Spleen (tissue), 11 donors: Measurements from ENCODE around the gene SRPK1. TPM values are rescaled to one million over a fixed set of nuclear protein-coding genes. Genes with fewer than 3 reads are reported as not detected.

Experiments
- DNase-seq: peaks from one replicate; pipeline ENCODE4 v3.0.0-alpha.2; 2020
- H3K27ac ChIP-seq, 8 donors: fragments of 200-600 bp; sonication (generic) in 7 of 8; 1 replicate in 4 of 8; 2 replicates in 4 of 8; pipeline versions ENCODE4 v1.5.0 to v1.8.0; 2016 to 2021; ENCODE audit warnings: inconsistent platforms in 4 of 8, mild to moderate bottlenecking in 4 of 8, moderate library complexity in 1 of 8
- H3K27me3 ChIP-seq, 7 donors: fragments of 200-600 bp; sonication (generic) in 6 of 7; replicated peaks in 1 of 7; 1 replicate in 4 of 7; 2 replicates in 3 of 7; pipeline versions ENCODE4 v1.5.0 to v1.8.0; 2016 to 2021; ENCODE audit warnings: inconsistent platforms in 3 of 7, mild to moderate bottlenecking in 1 of 7
- H3K36me3 ChIP-seq, 6 donors: fragments of 200-600 bp; sonication (generic) in 5 of 6; 1 replicate in 4 of 6; 2 replicates in 2 of 6; pipeline versions ENCODE4 v1.5.0 to v1.8.0; 2016 to 2021; ENCODE audit warnings: inconsistent platforms in 2 of 6
- H3K4me1 ChIP-seq, 6 donors: fragments of 200-600 bp; sonication (generic) in 5 of 6; 1 replicate in 3 of 6; 2 replicates in 3 of 6; pipeline versions ENCODE4 v1.5.0 to v1.8.0; 2016 to 2021; ENCODE audit warnings: inconsistent platforms in 3 of 6
- H3K4me3 ChIP-seq, 8 donors: fragments of 200-600 bp; sonication (generic) in 7 of 8; 1 replicate in 4 of 8; 2 replicates in 4 of 8; pipeline versions ENCODE4 v1.5.0 to v1.8.0; 2016 to 2021; ENCODE audit warnings: inconsistent platforms in 4 of 8, mild to moderate bottlenecking in 4 of 8, moderate library complexity in 2 of 8
- H3K9me3 ChIP-seq, 8 donors: fragments of 200-600 bp; sonication (generic) in 7 of 8; 1 replicate in 4 of 8; 2 replicates in 4 of 8; pipeline versions ENCODE4 v1.5.0 to v1.8.0; 2016 to 2021; ENCODE audit warnings: inconsistent platforms in 4 of 8
- CTCF ChIP-seq, 11 experiments: fragments of 200-600 bp in 7 of 11; fragments of 450-650 bp in 4 of 11; sonication (generic) in 4 of 11; IDR thresholded peaks in 8 of 11; conservative IDR thresholded peaks in 3 of 11; 1 replicate in 7 of 11; 2 replicates in 4 of 11; pipeline versions ENCODE4 v1.4.0 to v1.8.0; 2016 to 2021; ENCODE audit warnings: antibody characterized with exemption in 11 of 11, inconsistent platforms in 4 of 11, mild to moderate bottlenecking in 1 of 11
- POLR2A ChIP-seq, 3 donors: fragments of 450-650 bp; IDR thresholded peaks; one replicate each; pipeline ENCODE4 v1.5.1; 2017; ENCODE audit warnings: antibody characterized with exemption in 3 of 3, mild to moderate bottlenecking in 1 of 3
- POLR2AphosphoS5 ChIP-seq, 3 donors: sonication (generic); formaldehyde crosslinking; IDR thresholded peaks; one replicate each; pipeline ENCODE4 v1.5.1; 2017; ENCODE audit warnings: antibody characterized with exemption in 3 of 3
- WGBS, 5 donors: extraction: QIAGEN DNeasy Blood & Tissue Kit in 3 of 5; methylation state at CpG; one replicate each; pipeline versions ENCODE4 v1.1.5 to v1.1.7; 2013 to 2018; 5-methylcytosine and 5-hydroxymethylcytosine counted together
- intact Hi-C: fragments of 100-400 bp; cut with DNase I; formaldehyde crosslinking; loops from one replicate; pipeline ENCODE4 v1.15.0; 2023; ENCODE audit warnings: low total_unique reads
- polyA plus RNA-seq, 3 donors: library from polyadenylated mRNA; stranded (reverse); fragments of 200-250 nt; gene quantifications; one replicate each; pipeline ENCODE4 v1.2.1, GENCODE V29; 2013
- total RNA-seq, 7 donors: library from RNA; depleted of rRNA in 3 of 7; stranded (reverse); fragments of >200 nt in 3 of 7; fragmentation: NEBNext Ultra II Directional in 4 of 7; extraction: Animal tissue kit (Norgen Biotek cat#: 25700) in 4 of 7; gene quantifications; one replicate each; pipeline versions ENCODE4 v1.1.0 to v1.2.1, GENCODE V29; 2016 to 2021
- donor health status: healthy with polysubstance abuse.
- donor health status: DM: no; HTN: no; CAD: no; lungs with moderate emphysema.
- donor health status: DM: no; HTN: no; CAD: no.
- donor health status: Bipolar disorder and iron deficiency.
- donor health status: healthy.
- donor health status: DM: no; HTN: no; CAD: no.
- donor health status: DM: yes; HTN: yes; CAD: no.

The SRPK1 gene
- total and polyA plus RNA-seq, 10 donors: 8.8 to 140 (median 57.8) TPM

GRCh38 chr6:35801148-35801547, 119.8 kb downstream of the SRPK1 start:
- Histone ChIP-seq H3K27ac (no peak overlapping the region), H3K27me3 (peaks cover 0 to 25% (median 14%) of the 10 kb centered on the region in 7 donors), H3K4me1 (peaks cover 0 to 9% (median 3%) of the 10 kb centered on the region in 6 donors), H3K4me3 (no peak overlapping the region), H3K36me3 (no peaks in the 10 kb centered on the region), H3K9me3 (no peaks in the 10 kb centered on the region)
- TF ChIP-seq POLR2AphosphoS5 (IDR thresholded peaks at IDR 0.05): no peak
- TF ChIP-seq CTCF (IDR thresholded peaks at IDR 0.05 in 8 of 11, conservative IDR thresholded peaks at IDR 0.05 in 3 of 11): no peak
- no peak for TF ChIP-seq POLR2A (IDR thresholded peaks at IDR 0.05)
- intact Hi-C loops: no loop called here
- no peak for DNase-seq
- 62 to 79% (median 74%) methylated on average over 3 of the region's 3 CpGs for WGBS, 5 donors

- Histone ChIP-seq H3K4me1 (no peaks in the 10 kb centered on the region), H3K4me3 (no peak overlapping the region), H3K9me3 (no peaks in the 10 kb centered on the region), H3K27me3 (peaks cover 0 to 2% (median 0%) of the 10 kb centered on the region in 7 donors), H3K27ac (no peak overlapping the region), H3K36me3 (no peaks in the 10 kb centered on the region)
- DNase-seq: no peak
- WGBS, 5 donors: 66 to 85% (median 81%) methylated on average over 5 of the region's 5 CpGs
- no peak for TF ChIP-seq POLR2A (IDR thresholded peaks at IDR 0.05)
- TF ChIP-seq CTCF (IDR thresholded peaks at IDR 0.05 in 8 of 11, conservative IDR thresholded peaks at IDR 0.05 in 3 of 11): no peak
- no peak for TF ChIP-seq POLR2AphosphoS5 (IDR thresholded peaks at IDR 0.05)
- intact Hi-C loops: no loop called here
These were observed 122.2 kb downstream of the SRPK1 start for GRCh38 chr6:35798706-35799105.

- Histone ChIP-seq H3K9me3 (no peaks in the 10 kb centered on the region), H3K27me3 (no peaks in the 10 kb centered on the region), H3K4me3 (no peak overlapping the region), H3K4me1 (no peaks in the 10 kb centered on the region), H3K27ac (no peak overlapping the region), H3K36me3 (no peaks in the 10 kb centered on the region)
- intact Hi-C loops: no loop called here
- TF ChIP-seq POLR2A (IDR thresholded peaks at IDR 0.05) (no peak), POLR2AphosphoS5 (IDR thresholded peaks at IDR 0.05) (no peak), CTCF (IDR thresholded peaks at IDR 0.05 in 8 of 11, conservative IDR thresholded peaks at IDR 0.05 in 3 of 11) (no peak)
- no peak for DNase-seq
- WGBS, 5 donors: 70 to 86% (median 82%) methylated on average over 8 of the region's 8 CpGs
These were observed 122.9 kb downstream of the SRPK1 start for GRCh38 chr6:35797837-35798526.

GRCh38 chr6:35796236-35796635, 124.7 kb downstream of the SRPK1 start:
- intact Hi-C loops: no loop called here
- WGBS, 5 donors: 67 to 89% (median 85%) methylated on average over 4 of the region's 4 CpGs
- no peak overlapping the region for H3K27ac ChIP-seq
- H3K4me1 ChIP-seq: no peaks in the 10 kb centered on the region
- no peaks in the 10 kb centered on the region for H3K9me3 ChIP-seq
- no peaks in the 10 kb centered on the region for H3K36me3 ChIP-seq
- no peak for DNase-seq
- no peak overlapping the region for H3K4me3 ChIP-seq
- TF ChIP-seq POLR2A (IDR thresholded peaks at IDR 0.05) (no peak), POLR2AphosphoS5 (IDR thresholded peaks at IDR 0.05) (no peak), CTCF (IDR thresholded peaks at IDR 0.05 in 8 of 11, conservative IDR thresholded peaks at IDR 0.05 in 3 of 11) (no peak)
- H3K27me3 ChIP-seq: no peaks in the 10 kb centered on the region
